ENCODE results near the gene NTMT1. TPM values are rescaled to one million over a fixed set of nuclear protein-coding genes. Genes with fewer than 3 reads are reported as not detected.
A peak's percentile ranks its signal among the peaks of the same experiment; 100 is the strongest.

Gene NTMT1
- total RNA-seq (2013; cell fraction: nucleolus; rRNA removed), result 15.1 and 18.7 TPM in 2 replicates
- total RNA-seq (2014; rRNA removed) (31.9 and 37.9 TPM in 2 replicates), total RNA-seq (2014; rRNA removed; fragmentation: Illumina TruSeq; extraction: Trizol) (25.2 and 26.3 TPM in 2 replicates), total RNA-seq (2021) (37.7 and 40.7 TPM in 2 replicates), polyA plus RNA-seq (2011; rRNA removed) (26.9 and 47.1 TPM in 2 replicates), polyA plus RNA-seq (2014; fragmentation: Illumina TruSeq; extraction: Trizol) (19.6 and 27.7 TPM in 2 replicates), polyA plus RNA-seq (2014; fragmentation: Nextera tagmentation; extraction: Ambion mirVana) (10 to 100 TPM; 12.8 to 18.3 TPM), polyA plus RNA-seq (2014; rRNA removed) (47.6 and 54.2 TPM in 2 replicates), polyA plus RNA-seq (2016; fragmentation: Nextera tagmentation; extraction: Ambion mirVana) (10 to 100 TPM; 78.3 to 85.4 TPM), polyA minus RNA-seq (2011; rRNA and poly(A)+ RNA removed) (18.3 and 34.0 TPM in 2 replicates), Bru-seq, nascent RNA (percentile 66 among the genes with signal in this experiment), BruChase-seq, experiment 1, labeled RNA remaining after a 6-hour chase (percentile 53 among the genes with signal in this experiment), BruChase-seq, experiment 2, labeled RNA remaining after a 2-hour chase (percentile 52 among the genes with signal in this experiment)
- polyA plus RNA-seq (2011; ENCODE audit: low read depth), result 10.9 TPM
- 47.8 and 73.5 TPM in 2 replicates for polyA plus RNA-seq (2011; cell fraction: cytosol; rRNA removed)
- 28.5 and 36.6 TPM in 2 replicates for polyA plus RNA-seq (2011; cell fraction: nucleus; rRNA removed)
- 19.6 and 22.2 TPM in 2 replicates for polyA plus RNA-seq (2012)
- polyA minus RNA-seq (2011; cell fraction: cytosol; rRNA and poly(A)+ RNA removed), result 11.1 and 16.9 TPM in 2 replicates
- 6.4 and 15.8 TPM in 2 replicates for polyA minus RNA-seq (2011; cell fraction: nucleus; rRNA and poly(A)+ RNA removed)
- long read RNA-seq, experiment 1, transcript NTMT1-202 (4 exons, 741 nt), result minor isoform, 14 of 64 reads
- long read RNA-seq, experiment 1, transcript NTMT1-203 (4 exons, 1,315 nt), result major isoform, 37 of 64 reads
- long read RNA-seq, experiment 1, partial matches to known transcripts, result 1 of 64 reads
- long read RNA-seq, experiment 1, other reads (novel, unspliced or antisense), result 6 of 64 reads
- long read RNA-seq, experiment 2, transcript NTMT1-202 (4 exons, 741 nt), result minor isoform, 9 of 47 reads
- long read RNA-seq, experiment 2, transcript NTMT1-203 (4 exons, 1,315 nt), result major isoform, 30 of 47 reads
- long read RNA-seq, experiment 2, partial matches to known transcripts, result 0 of 47 reads
- long read RNA-seq, experiment 2, other reads (novel, unspliced or antisense), result 1 of 47 reads

DNA sequence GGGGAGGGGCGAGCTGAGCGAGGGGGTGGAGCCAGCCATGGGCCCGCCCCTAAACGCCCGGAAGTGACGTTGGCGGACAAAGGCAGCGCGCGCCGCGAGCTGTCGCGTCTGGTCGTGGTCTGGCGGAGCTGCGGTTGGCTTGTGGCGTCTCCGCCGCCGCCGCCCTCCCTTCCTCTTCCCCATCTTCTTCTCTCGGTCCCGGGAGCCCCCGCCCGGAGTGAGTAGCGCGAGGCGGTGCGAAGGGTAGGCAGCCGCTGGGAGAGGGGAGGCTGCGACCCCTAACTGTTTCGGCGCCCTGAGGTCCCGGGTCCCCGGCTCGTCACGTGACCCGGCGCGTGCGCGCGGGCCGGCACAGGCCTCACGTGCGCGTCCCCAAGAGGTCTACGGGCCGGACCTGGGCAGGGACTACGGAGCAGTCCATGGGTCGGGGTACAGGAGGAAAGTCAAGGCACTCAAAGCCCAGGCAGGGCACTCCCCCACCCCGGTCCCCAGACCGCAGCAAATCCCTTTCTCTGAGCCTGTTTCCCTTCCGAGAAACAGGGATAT, at the start of gene NTMT1:
NTMT1 (plus strand) TSS at position 85 of the 546 bp plus-strand sequence. CDS start 6,541 bp downstream, outside the sequence.
- Histone ChIP-seq H2AFZ (ENCODE audit: control insufficient read depth, low read depth, low read length) (peak within 1 kb of the TSS; percentile 94), H3K36me3 (ENCODE audit: control insufficient read depth in 2 of 2, insufficient read depth in 2 of 2, low read length in 1 of 2) (peaks cover 0 to 3% of the 10 kb centered on the region in 2 experiments; a peak in 2 of 4 replicates), H3K4me3 (peak within 1 kb of the TSS; percentile 93), H3K27ac (ENCODE audit: control insufficient read depth, insufficient read depth) (peak within 1 kb of the TSS; percentile 90), H3K27me3 (replicated peaks in 1 of 2; ENCODE audit: control insufficient read depth in 2 of 2, insufficient read depth in 2 of 2, low read length in 1 of 2) (peaks cover 0 to 2% of the 10 kb centered on the region in 2 experiments; a peak in 2 of 4 replicates), H3K9ac (ENCODE audit: control insufficient read depth, insufficient read depth, low read length) (peak within 1 kb of the TSS; percentile 95), H3K79me2 (ENCODE audit: control insufficient read depth, insufficient read depth, low read length) (peaks cover 48% of the 10 kb centered on the region), H4K20me1 (ENCODE audit: control insufficient read depth, insufficient read depth) (no peaks in the 10 kb centered on the region), H3K9me3 (replicated peaks; ENCODE audit: control insufficient read depth, insufficient read depth, low read length) (no peaks in the 10 kb centered on the region), H3K4me2 (ENCODE audit: control insufficient read depth, insufficient read depth) (peak within 1 kb of the TSS; percentile 81), H3K4me1 (ENCODE audit: control insufficient read depth, insufficient read depth, low read length) (peaks cover 18% of the 10 kb centered on the region)
- intact Hi-C loops (cut with micrococcal nuclease; ENCODE audit: unreplicated experiment), result no loop called here
- WGBS (ENCODE audit: insufficient coverage, insufficient replicate concordance, low lambda C conversion rate, missing lambda C conversion rate), result 2% methylated on average over 35 of the region's 55 CpGs
- ChIA-PET CTCF (interaction anchor here (0.7 to 5.2 kb wide), 15 partner anchors 13 to 1350 kb away, joined by 3 to 194 read pairs (median 4); partner anchors contain the start of genes GOLGA2 and SWI5), SMC1A (ENCODE audit: uncharacterized antibody, unreplicated experiment) (interaction anchor here (0.8 to 6.8 kb wide), 10 partner anchors 16 to 513 kb away, joined by 3 to 83 read pairs (median 4); partner anchors contain the start of genes ASB6 and IER5L), POLR2A (interaction anchor here (0.7 to 3.0 kb wide), 8 partner anchors 18 to 495 kb away, joined by 3 to 21 read pairs (median 3); no protein-coding TSS in a partner anchor), RAD21 (ENCODE audit: unreplicated experiment) (interaction anchor here (0.6 to 6.4 kb wide), 8 partner anchors 14 to 495 kb away, joined by 3 to 130 read pairs (median 8); partner anchors contain the start of gene IER5L)
- TSS peak; percentile 67 for BruUV-seq (replicated peaks)
- DNase-seq (ENCODE audit: low read depth, low spot score) (peak; percentile 39), ATAC-seq (peak; percentile 80), FAIRE-seq (peak; percentile 47)
- in situ Hi-C loops (cut with MboI), result no loop called here
- no peak for TF ChIP-seq MYB (IDR thresholded peaks at IDR 0.05; ENCODE audit: borderline replicate concordance, low read depth, low read length)
- TF ChIP-seq NR2F1 (conservative IDR thresholded peaks at IDR 0.05), result peak; percentile 72
- TF ChIP-seq ZNF274 (IDR thresholded peaks at IDR 0.05; ENCODE audit: insufficient read depth, insufficient read length), result no peak
- TF ChIP-seq ZBTB33 (IDR thresholded peaks at IDR 0.05), result no peak
- peak; percentile 58; the same call in 1 of the 2 replicates for TF ChIP-seq STAT1 (conservative IDR thresholded peaks at IDR 0.05)
- peak; percentile 75 for TF ChIP-seq MEF2B (IDR thresholded peaks at IDR 0.05; ENCODE audit: partially characterized antibody, poor library complexity, severe bottlenecking)
- no peak for TF ChIP-seq ZNF622 (IDR thresholded peaks at IDR 0.05)
- no peak for TF ChIP-seq SMAD1 (IDR thresholded peaks at IDR 0.05; ENCODE audit: low read depth, partially characterized antibody)
- no peak for TF ChIP-seq CEBPB (IDR thresholded peaks at IDR 0.05; ENCODE audit: borderline replicate concordance in 1 of 2, low read depth in 2 of 2, low read length in 2 of 2)
- no peak for TF ChIP-seq BMI1 (IDR thresholded peaks at IDR 0.05; ENCODE audit: borderline replicate concordance)
- no peak for TF ChIP-seq SKIL (IDR thresholded peaks at IDR 0.05; ENCODE audit: low read depth, poor library complexity, severe bottlenecking)
- no peak for TF ChIP-seq CHD2 (IDR thresholded peaks at IDR 0.05; ENCODE audit: borderline replicate concordance, low read depth, low read length)
- no peak for TF ChIP-seq EZH2 (IDR thresholded peaks at IDR 0.05; ENCODE audit: borderline replicate concordance, control insufficient read depth, low read depth, low read length)
- TF ChIP-seq MTA2 (IDR thresholded peaks at IDR 0.05; ENCODE audit: low read depth), result no peak
- TF ChIP-seq ZNF207 (IDR thresholded peaks at IDR 0.05; ENCODE audit: borderline replicate concordance), result peak; percentile 82

All from GM12878 (cell line).